Stimulated activated CD4-positive, alpha-beta T cell treated with anti-CD3 and anti-CD28 coated beads, Interleukin-1b, Interleukin-23, amount 100 ng/mL, for 4 hours (primary cell): ENCODE results near the gene DSCAML1.

Experiments
- DNase-seq, 2 donors: peaks; one replicate each; pipeline ENCODE4 v3.0.0-alpha.2; 2020; ENCODE audit warnings: low read depth in 2 of 2

DSCAML1 gene

GRCh38 chr11:117830674-117831351 is 33.8 kb upstream of the DSCAML1 start:
- no peak for DNase-seq

GRCh38 chr11:117830072-117830471 is 33.1 kb upstream of the DSCAML1 start:
- DNase-seq: no peak

- no peak for DNase-seq
These were observed 32.3 kb upstream of the DSCAML1 start for GRCh38 chr11:117829369-117829725.

- peak; percentile 68 to 81 for DNase-seq
These were observed 31.8 kb upstream of the DSCAML1 start for GRCh38 chr11:117828611-117829368.

GRCh38 chr11:117827521-117828511 is 30.8 kb upstream of the DSCAML1 start:
- DNase-seq: no peak

- no peak for DNase-seq
These were observed 29.8 kb upstream of the DSCAML1 start for GRCh38 chr11:117826832-117827231.

GRCh38 chr11:117826190-117826570 is 29.2 kb upstream of the DSCAML1 start:
- no peak for DNase-seq

- DNase-seq: no peak
These were observed 28.6 kb upstream of the DSCAML1 start for GRCh38 chr11:117825538-117826189.

GRCh38 chr11:117824571-117825537 is 27.8 kb upstream of the DSCAML1 start, which contains the start of gene FXYD2:
Gene FXYD2, minus strand, starts transcription at chr11:117824744. Its CDS starts 66 bp downstream, at chr11:117824678.
- no peak for DNase-seq

GRCh38 chr11:117823946-117824420 is 27.0 kb upstream of the DSCAML1 start:
- no peak for DNase-seq

- DNase-seq: peak in 1 of 2 donors; percentile 28
These were observed 26.4 kb upstream of the DSCAML1 start for GRCh38 chr11:117823294-117823945.

GRCh38 chr11:117822074-117823033 is 25.3 kb upstream of the DSCAML1 start:
- DNase-seq: peak; percentile 44 to 55

GRCh38 chr11:117821431-117821830 is 24.4 kb upstream of the DSCAML1 start:
- DNase-seq: no peak

GRCh38 chr11:117820516-117820915 is 23.5 kb upstream of the DSCAML1 start:
- DNase-seq: no peak

GRCh38 chr11:117820071-117820470 is 23.1 kb upstream of the DSCAML1 start:
- DNase-seq: no peak

- no peak for DNase-seq
These were observed 22.4 kb upstream of the DSCAML1 start for GRCh38 chr11:117819096-117820040.
